Activated T-helper 17 cell treated with anti-CD3 and anti-CD28 coated beads, Interleukin-2, amount 50 U/mL, for 72 hours (primary cell): ENCODE data around the gene NSA2. TPM values are rescaled to one million over a fixed set of nuclear protein-coding genes. Genes with fewer than 3 reads are reported as not detected.
"Not testable (repeated sequence)": the region's sequence is repeated elsewhere in the genome, so short reads cannot be mapped to it uniquely, and the experiment has no call there.

Experiments used
- ATAC-seq: fragments of 150-1000 bp; cut with Tn5 transposase; replicated peaks from 2 replicates; pipeline ENCODE4 v1.10.0; 2021; ENCODE audit warnings: mild to moderate bottlenecking, moderate library complexity
- H3K27ac Mint-ChIP-seq: one replicate; pipeline ENCODE4 v1.8.0; 2022; ENCODE audit warnings: mixed read lengths
- H3K27me3 Mint-ChIP-seq: one replicate; pipeline ENCODE4 v1.8.0; 2022; ENCODE audit warnings: mixed read lengths
- H3K36me3 Mint-ChIP-seq: one replicate; pipeline ENCODE4 v1.8.0; 2022; ENCODE audit warnings: low read depth, mild to moderate bottlenecking, mixed read lengths
- H3K4me1 Mint-ChIP-seq: one replicate; pipeline ENCODE4 v1.8.0; 2022; ENCODE audit warnings: mixed read lengths
- H3K4me3 Mint-ChIP-seq: one replicate; pipeline ENCODE4 v1.8.0; 2022; ENCODE audit warnings: mild to moderate bottlenecking, mixed read lengths
- H3K9me3 Mint-ChIP-seq: one replicate; pipeline ENCODE4 v1.8.0; 2022; ENCODE audit warnings: mixed read lengths
- total RNA-seq, 2 donors: library from RNA; stranded (reverse); gene quantifications; one replicate each; pipeline ENCODE4 v1.2.3, GENCODE V29; 2022

The NSA2 gene
- total RNA-seq, 2 donors from 2014 or later, result 75.9 to 80.3 TPM

DNA sequence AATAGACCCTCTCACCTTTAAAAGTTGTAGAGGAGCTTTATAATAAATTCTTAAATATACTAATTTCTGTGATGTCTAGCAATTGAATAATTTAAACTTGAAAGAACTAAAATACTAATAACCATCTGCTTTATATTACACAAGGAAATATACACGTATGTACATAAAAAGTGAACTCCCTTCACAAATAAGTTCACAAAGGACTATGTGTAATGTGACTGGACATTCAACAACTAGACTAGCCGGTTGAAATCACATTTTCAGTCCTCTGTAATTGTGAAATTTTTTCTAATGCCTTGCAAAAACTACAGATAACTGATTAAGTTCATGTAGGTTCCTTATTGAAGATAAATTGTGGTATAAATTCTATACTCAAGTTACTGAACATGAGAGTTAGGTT is 11.6 kb downstream of the NSA2 start:
- Mint-ChIP-seq H3K9me3 (no peaks in the 10 kb centered on the region), H3K4me1 (no peaks in the 10 kb centered on the region), H3K4me3 (no peak overlapping the region), H3K27ac (no peak overlapping the region), H3K27me3 (no peaks in the 10 kb centered on the region), H3K36me3 (peaks cover 72% of the 10 kb centered on the region)
- ATAC-seq, result no peak

DNA sequence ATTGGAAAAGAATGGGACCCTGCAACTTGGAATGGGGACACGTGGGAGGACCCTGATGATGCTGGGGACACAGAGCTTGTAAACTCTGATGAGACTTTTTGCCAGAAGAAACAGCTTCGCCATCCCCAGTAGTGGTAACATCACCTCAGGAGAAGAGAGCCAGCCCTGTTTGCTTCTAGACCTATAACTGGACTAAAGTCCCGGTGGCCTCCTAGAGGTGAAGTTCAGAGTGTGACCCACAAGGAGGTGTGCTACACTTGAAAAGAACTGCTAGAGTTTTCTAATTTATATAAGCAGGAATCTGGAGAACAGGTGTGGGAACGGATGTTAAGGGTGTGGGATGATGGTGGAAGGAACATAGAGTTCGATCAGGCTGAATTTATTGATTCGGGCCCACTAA is 19.8 kb downstream of the NSA2 start:
- no peaks in the 10 kb centered on the region for H3K9me3 Mint-ChIP-seq
- ATAC-seq, result no peak
- H3K36me3 Mint-ChIP-seq, result peaks cover 29% of the 10 kb centered on the region
- H3K27ac Mint-ChIP-seq, result peak overlapping the region; percentile 66
- no peaks in the 10 kb centered on the region for H3K27me3 Mint-ChIP-seq
- no peaks in the 10 kb centered on the region for H3K4me1 Mint-ChIP-seq
- no peak overlapping the region for H3K4me3 Mint-ChIP-seq

DNA sequence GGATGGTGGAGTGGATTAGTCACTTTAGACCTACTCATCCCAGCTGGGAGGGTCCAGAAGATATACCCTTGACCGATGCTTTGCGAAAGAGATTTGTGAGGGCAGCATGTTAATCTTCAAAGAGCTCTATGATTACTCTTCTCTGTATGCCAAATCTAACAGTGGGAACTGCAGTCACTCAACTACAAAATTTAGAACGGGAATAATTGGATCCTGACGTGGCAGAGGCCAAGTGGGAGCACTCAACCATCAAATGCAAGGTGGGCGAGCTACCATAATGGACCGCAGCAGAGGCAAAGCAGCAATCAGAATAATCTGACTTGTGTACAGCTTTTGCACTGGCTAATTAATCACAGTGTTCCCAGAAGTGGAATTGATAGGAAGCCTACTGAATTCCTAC is 20.4 kb downstream of the NSA2 start:
- Mint-ChIP-seq H3K27ac (no peak overlapping the region), H3K4me1 (no peaks in the 10 kb centered on the region), H3K36me3 (peaks cover 32% of the 10 kb centered on the region), H3K9me3 (no peaks in the 10 kb centered on the region), H3K27me3 (no peaks in the 10 kb centered on the region), H3K4me3 (no peak overlapping the region)
- ATAC-seq, result no peak

DNA sequence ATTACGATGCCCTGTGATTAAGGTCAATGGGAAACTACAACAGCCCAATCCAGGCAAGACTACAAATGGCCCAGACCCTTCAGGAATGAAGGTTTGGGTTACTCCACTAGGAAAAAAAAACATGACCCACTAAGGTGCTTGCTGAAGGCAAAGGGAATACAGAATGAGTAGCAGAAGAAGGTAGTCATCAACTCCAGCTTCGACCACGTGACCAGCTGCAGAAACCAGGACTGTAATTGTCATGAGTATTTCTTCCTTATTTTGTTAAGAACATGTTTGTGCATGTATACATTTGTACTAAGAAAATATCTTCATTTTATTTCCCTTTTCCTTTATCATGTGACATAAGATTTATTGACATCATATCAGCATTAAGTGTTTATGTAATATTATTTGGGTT is 24.6 kb downstream of the NSA2 start:
- not testable (repeated sequence) for H3K9me3 Mint-ChIP-seq, ATAC-seq, H3K27me3 Mint-ChIP-seq, H3K4me1 Mint-ChIP-seq, H3K27ac Mint-ChIP-seq, H3K4me3 Mint-ChIP-seq
- H3K36me3 Mint-ChIP-seq, result peaks cover 66% of the 10 kb centered on the region

DNA sequence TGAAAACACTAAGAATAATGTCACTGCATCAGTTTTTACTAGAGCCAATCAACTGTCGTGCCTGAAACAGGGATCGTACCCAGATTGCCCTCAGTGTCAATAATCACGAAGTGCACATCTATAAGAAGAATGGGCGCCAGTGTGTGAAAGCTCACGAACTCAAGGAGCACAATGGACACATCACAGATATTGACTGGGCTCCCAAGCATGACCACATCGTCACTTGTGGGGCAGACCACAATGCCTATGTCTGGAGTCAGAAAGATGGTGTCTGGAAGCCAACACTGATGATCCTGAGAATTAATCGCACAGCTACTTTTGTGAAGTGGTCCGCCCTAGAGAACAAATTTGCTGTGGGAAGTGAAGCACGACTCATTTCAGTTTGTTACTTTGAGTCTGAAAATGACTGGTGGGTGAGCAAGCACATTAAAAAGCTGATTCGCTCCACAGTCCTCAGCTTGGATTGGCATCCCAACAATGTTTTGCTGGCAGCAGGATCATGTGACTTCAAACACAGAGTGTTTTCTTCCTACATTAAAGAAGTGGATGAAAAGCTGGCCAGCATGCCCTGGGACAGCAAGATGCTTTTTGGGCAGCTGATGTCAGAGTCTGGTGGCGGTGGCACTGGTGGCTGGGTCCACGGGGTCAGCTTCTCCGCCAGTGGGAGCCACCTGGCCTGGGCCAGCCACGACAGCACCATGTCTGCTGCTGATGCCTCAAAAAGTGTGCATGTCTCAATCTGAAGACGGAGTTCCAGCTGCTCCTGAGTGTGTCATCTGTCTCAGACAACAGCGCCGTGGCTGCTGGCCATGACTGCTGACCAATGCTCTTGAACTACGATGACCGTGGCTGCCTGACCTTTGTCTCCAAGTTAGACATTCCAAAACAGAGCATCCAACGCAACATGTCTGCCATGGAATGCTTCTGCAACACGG is 32.2 kb downstream of the NSA2 start:
- Mint-ChIP-seq H3K9me3 (no peaks in the 10 kb centered on the region), H3K4me1 (no peaks in the 10 kb centered on the region), H3K4me3 (no peak overlapping the region), H3K27me3 (no peaks in the 10 kb centered on the region), H3K36me3 (peaks cover 64% of the 10 kb centered on the region), H3K27ac (no peak overlapping the region)
- no peak for ATAC-seq

DNA sequence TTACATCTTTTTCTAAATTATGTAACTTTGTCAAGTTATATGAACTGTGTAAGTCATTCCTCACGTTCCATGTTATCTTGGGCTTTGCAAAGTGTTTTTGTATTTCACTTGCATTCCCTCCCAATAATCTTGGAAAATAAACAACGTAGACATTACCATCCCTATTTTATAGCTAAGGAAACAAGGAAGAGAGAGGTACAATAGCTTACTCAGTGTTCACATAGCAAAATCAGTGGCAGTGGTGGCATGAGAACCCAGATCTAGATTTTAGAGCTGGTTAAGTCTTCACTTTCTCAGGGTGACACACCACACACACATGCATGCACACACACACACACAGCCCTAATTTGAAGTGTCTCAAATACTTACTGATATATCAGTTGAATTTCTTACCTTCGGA is 34.1 kb downstream of the NSA2 start:
- H3K4me1 Mint-ChIP-seq, result no peaks in the 10 kb centered on the region
- ATAC-seq, result no peak
- H3K27me3 Mint-ChIP-seq, result no peaks in the 10 kb centered on the region
- peaks cover 44% of the 10 kb centered on the region for H3K36me3 Mint-ChIP-seq
- no peak overlapping the region for H3K27ac Mint-ChIP-seq
- no peaks in the 10 kb centered on the region for H3K9me3 Mint-ChIP-seq
- no peak overlapping the region for H3K4me3 Mint-ChIP-seq

DNA sequence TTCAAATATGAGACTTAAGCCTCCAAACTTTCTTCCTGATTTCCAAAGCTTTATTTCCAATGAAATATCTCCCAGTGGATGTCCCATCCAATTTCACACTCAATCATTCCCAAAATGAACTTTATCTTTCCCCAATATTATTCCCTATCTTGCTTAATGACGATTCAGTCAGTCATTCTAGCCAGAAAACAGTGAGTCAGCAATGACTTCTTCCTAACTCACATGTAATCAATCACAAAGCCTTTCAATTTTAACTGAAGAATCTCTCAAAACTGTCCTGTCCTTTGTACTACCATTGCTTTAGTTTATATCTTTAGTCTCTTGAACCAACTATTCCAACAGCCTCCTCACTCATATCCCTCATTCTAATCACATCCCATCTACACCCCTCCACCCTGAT is 34.9 kb downstream of the NSA2 start:
- no peaks in the 10 kb centered on the region for H3K27me3 Mint-ChIP-seq

DNA sequence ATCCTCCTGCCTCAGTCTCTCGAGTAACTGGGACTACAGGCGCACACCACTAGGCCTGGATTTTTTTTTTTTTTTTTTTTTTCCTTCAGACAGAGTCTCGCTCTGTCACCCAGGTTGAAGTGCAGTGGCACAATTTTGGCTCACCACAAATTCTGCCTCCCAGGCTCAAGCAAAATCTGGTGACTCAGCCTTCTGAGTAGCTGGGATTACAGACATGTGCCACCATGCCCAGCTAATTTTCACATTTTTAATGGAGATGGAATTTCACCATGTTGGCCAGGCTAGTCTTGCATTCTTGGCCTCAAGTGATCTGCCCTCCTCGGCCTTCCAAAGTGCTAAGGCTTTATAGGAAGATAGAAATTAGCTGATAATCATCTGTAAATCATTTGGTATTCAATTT is 43.9 kb downstream of the NSA2 start:
- Mint-ChIP-seq H3K4me3 (no peak overlapping the region), H3K27me3 (no peaks in the 10 kb centered on the region), H3K4me1 (no peaks in the 10 kb centered on the region), H3K27ac (no peak overlapping the region), H3K9me3 (no peaks in the 10 kb centered on the region), H3K36me3 (peaks cover 21% of the 10 kb centered on the region)
- no peak for ATAC-seq

More for the DNA sequence above, 34.9 kb downstream of the NSA2 start:
- H3K9me3 Mint-ChIP-seq, result no peaks in the 10 kb centered on the region
- H3K4me3 Mint-ChIP-seq, result no peak overlapping the region
- no peaks in the 10 kb centered on the region for H3K4me1 Mint-ChIP-seq
- no peak overlapping the region for H3K27ac Mint-ChIP-seq
- peaks cover 37% of the 10 kb centered on the region for H3K36me3 Mint-ChIP-seq
- ATAC-seq, result no peak

DNA sequence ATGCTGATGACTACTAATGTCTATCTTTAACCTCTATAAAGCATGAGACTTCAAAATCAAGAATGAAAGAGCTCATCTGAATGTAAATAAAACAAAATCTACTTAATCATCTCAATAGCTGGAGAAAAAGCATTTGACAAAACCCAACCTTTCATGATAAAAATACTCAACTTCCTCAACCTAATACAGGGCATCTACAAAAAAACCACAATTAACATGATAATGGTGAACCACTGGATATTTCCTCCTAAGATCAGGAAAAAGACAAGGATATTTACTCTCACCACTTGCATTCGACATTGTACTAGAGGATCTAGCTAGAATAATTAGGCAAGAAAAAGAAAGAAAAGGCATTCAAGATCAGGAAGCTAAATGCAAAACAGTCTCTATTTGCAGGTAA is 49.8 kb downstream of the NSA2 start:
- H3K9me3 Mint-ChIP-seq, result no peaks in the 10 kb centered on the region
- no peaks in the 10 kb centered on the region for H3K27me3 Mint-ChIP-seq
- H3K36me3 Mint-ChIP-seq, result peaks cover 19% of the 10 kb centered on the region
- no peak overlapping the region for H3K4me3 Mint-ChIP-seq
- ATAC-seq, result no peak
- H3K27ac Mint-ChIP-seq, result no peak overlapping the region
- peaks cover 3% of the 10 kb centered on the region for H3K4me1 Mint-ChIP-seq

DNA sequence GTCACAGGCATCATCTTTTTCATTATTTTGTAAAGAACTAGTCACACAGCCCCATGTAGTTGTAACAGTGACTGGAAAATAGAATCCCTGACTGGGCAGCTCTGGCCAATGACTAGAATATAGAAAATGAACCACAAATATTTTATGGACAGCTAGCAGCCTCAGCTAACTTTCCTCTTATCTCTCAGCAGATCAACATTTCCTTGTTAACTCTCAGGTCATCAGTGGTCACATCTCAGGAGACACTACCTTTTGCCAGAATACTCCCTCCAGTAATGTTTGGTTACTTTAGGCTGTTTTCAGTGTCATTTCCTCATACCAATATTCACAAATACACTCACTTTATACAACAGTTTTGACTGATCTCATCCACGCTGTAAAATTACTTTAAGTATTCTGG is 55.2 kb downstream of the NSA2 start:
- Mint-ChIP-seq H3K4me3 (no peak overlapping the region), H3K9me3 (no peaks in the 10 kb centered on the region), H3K27ac (no peak overlapping the region), H3K27me3 (no peaks in the 10 kb centered on the region), H3K4me1 (peaks cover 3% of the 10 kb centered on the region), H3K36me3 (peaks cover 5% of the 10 kb centered on the region)
- no peak for ATAC-seq

DNA sequence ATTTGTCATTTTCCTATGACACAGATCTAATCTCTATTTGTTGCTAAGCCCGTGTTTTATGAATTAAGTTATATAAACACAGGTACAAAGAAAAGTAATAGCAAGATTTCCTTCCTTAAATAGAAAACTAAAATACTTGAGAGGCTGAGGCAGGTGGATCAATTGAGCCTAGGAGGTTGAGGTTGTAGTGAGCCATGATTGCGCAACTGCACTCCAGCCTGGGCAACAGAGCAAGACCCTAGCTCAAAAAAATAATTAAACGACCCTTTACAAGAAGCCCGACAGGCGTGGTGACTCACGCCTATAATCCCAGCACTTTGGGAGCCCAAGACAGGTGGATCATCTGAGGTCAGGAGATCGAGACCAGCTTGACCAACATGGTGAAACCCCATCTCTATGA is 62.4 kb downstream of the NSA2 start:
- Mint-ChIP-seq H3K4me1 (no peaks in the 10 kb centered on the region), H3K4me3 (no peak overlapping the region), H3K9me3 (no peaks in the 10 kb centered on the region), H3K27ac (no peak overlapping the region), H3K27me3 (no peaks in the 10 kb centered on the region), H3K36me3 (peaks cover 36% of the 10 kb centered on the region)
- no peak for ATAC-seq

Other genes starting within 250 kb of the NSA2 start
- gene ENC1, start 126.5 kb upstream of the NSA2 start, total RNA-seq, result under 1 TPM; 0.42 to 0.89 TPM
- gene HEXB, start 82.0 kb upstream of the NSA2 start, total RNA-seq, result 10 to 100 TPM; 42.4 to 79.0 TPM
- 10 to 100 TPM; 26.7 to 37.8 TPM for gene GFM2, start 132 bp upstream of the NSA2 start, total RNA-seq
- 10 to 100 TPM; 12.0 to 12.8 TPM for gene FAM169A, start 99.1 kb downstream of the NSA2 start, total RNA-seq